ENCODE results near the gene NTNG2. TPM values are rescaled to one million over a fixed set of nuclear protein-coding genes. Genes with fewer than 3 reads are reported as not detected.

Gene NTNG2
- total and polyA plus RNA-seq, 9 of the 15 experiments (the other 6 are each of a cell fraction or from before 2014, with no cell fraction given) = 0.01 to 0.11 (median 0.09) TPM; not detected in 6

GRCh38 chr9:132146575-132146974, 15.3 kb upstream of the NTNG2 start:
- no TSS peak for BruUV-seq (replicated peaks)
- FAIRE-seq (no peak), DNase-seq (ENCODE audit: extremely low read depth in 1 of 4, low spot score in 3 of 4) (no peak), ATAC-seq (no peak)
- in situ Hi-C loops (cut with MboI) = no loop called here
- H3K27ac ChIP-seq (ENCODE audit: extremely low read depth, low read depth, low read length) = no peak overlapping the region
- H3K27me3 ChIP-seq (ENCODE audit: control insufficient read depth in 2 of 2, insufficient read depth in 2 of 2, low read length in 2 of 2) = peaks cover 16 to 74% of the 10 kb centered on the region in 2 experiments; a peak in 4 of 5 replicates
- no peaks in the 10 kb centered on the region for H3K9me3 ChIP-seq (replicated peaks; ENCODE audit: control insufficient read depth, insufficient read depth, low read depth, low read length)
- no peak overlapping the region for H3K9ac ChIP-seq (ENCODE audit: insufficient read depth in 1 of 2, low read depth in 2 of 2, low read length in 2 of 2)
- WGBS (ENCODE audit: insufficient coverage, low coverage, missing lambda C conversion rate) = 15% methylated on average over 13 of the region's 13 CpGs
- no peaks in the 10 kb centered on the region for H3K9me1 ChIP-seq (ENCODE audit: control insufficient read depth, insufficient read depth, low read length)
- no peaks in the 10 kb centered on the region for H3K79me2 ChIP-seq (ENCODE audit: control insufficient read depth, insufficient read depth, low read length)
- TF ChIP-seq, protein P1, sequence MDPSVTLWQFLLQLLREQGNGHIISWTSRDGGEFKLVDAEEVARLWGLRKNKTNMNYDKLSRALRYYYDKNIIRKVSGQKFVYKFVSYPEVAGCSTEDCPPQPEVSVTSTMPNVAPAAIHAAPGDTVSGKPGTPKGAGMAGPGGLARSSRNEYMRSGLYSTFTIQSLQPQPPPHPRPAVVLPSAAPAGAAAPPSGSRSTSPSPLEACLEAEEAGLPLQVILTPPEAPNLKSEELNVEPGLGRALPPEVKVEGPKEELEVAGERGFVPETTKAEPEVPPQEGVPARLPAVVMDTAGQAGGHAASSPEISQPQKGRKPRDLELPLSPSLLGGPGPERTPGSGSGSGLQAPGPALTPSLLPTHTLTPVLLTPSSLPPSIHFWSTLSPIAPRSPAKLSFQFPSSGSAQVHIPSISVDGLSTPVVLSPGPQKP (CRISPR knock-in tag; IDR thresholded peaks at IDR 0.05) = no peak
- no peak for TF ChIP-seq NCOR1 (IDR thresholded peaks at IDR 0.05)
- TF ChIP-seq RBM22 (IDR thresholded peaks at IDR 0.05; ENCODE audit: low read depth, low read length, poor library complexity, severe bottlenecking) = no peak
- no peak for TF ChIP-seq CREBBP (IDR thresholded peaks at IDR 0.05; ENCODE audit: low read depth, low read length)
- no peak for TF ChIP-seq SIX5 (IDR thresholded peaks at IDR 0.05; ENCODE audit: borderline replicate concordance in 1 of 2, insufficient read depth in 1 of 2, low read depth in 1 of 2, low read length in 2 of 2)
- no peak for TF ChIP-seq NFIX (CRISPR knock-in tag; IDR thresholded peaks at IDR 0.05; ENCODE audit: low read depth)
- no peak for TF ChIP-seq ZNF707 (CRISPR knock-in tag; conservative IDR thresholded peaks at IDR 0.05)
- no peak for TF ChIP-seq CTCF (IDR thresholded peaks at IDR 0.05 in 2 of 3, conservative IDR thresholded peaks at IDR 0.05 in 1 of 3; ENCODE audit: insufficient read depth in 2 of 3, low read depth in 1 of 3, low read length in 3 of 3)
- no peak for TF ChIP-seq SP1 (CRISPR knock-in tag; IDR thresholded peaks at IDR 0.05)
- TF ChIP-seq NFXL1 (CRISPR knock-in tag; IDR thresholded peaks at IDR 0.05) = no peak
- TF ChIP-seq MYNN (IDR thresholded peaks at IDR 0.05) = no peak
- no peak for TF ChIP-seq MYNN (CRISPR knock-in tag; IDR thresholded peaks at IDR 0.05)
- no peaks in the 10 kb centered on the region for H3K36me3 ChIP-seq (ENCODE audit: control insufficient read depth, insufficient read depth, low read length)
- ChIA-PET CTCF (ENCODE audit: low intra/inter-chr PET ratio) (no interaction called here), POLR2A (no interaction called here)
- intact Hi-C loops (cut with micrococcal nuclease) = no loop called here
- no peak overlapping the region for H2AFZ ChIP-seq (ENCODE audit: low read depth, low read length)
- no peak overlapping the region for H3K4me2 ChIP-seq (ENCODE audit: insufficient read depth, low read length)
- no peak overlapping the region for H3K4me3 ChIP-seq
- no peaks in the 10 kb centered on the region for H4K20me1 ChIP-seq (replicated peaks; ENCODE audit: control insufficient read depth, insufficient read depth, low read length)
- H3K4me1 ChIP-seq (replicated peaks in 1 of 2; ENCODE audit: control insufficient read depth in 2 of 2, insufficient read depth in 2 of 2, low read length in 2 of 2) = peaks cover 0 to 2% of the 10 kb centered on the region in 2 experiments; a peak in 2 of 5 replicates
